Neural cell (in vitro differentiated cells): ENCODE measurements around the gene MRC2. TPM values are rescaled to one million over a fixed set of nuclear protein-coding genes. Genes with fewer than 3 reads are reported as not detected.

Source experiments
- H2AFZ ChIP-seq: fragments of 200-600, 300-800 bp; sonication (generic), shearing (Covaris generic); 2 replicates; pipeline ENCODE4 v1.6.0; 2014; ENCODE audit warnings: low read depth, mild to moderate bottlenecking, antibody characterized with exemption, low read length, moderate library complexity
- H3F3A ChIP-seq: fragments of 200-600 bp; shearing (Covaris generic); 2 replicates; pipeline ENCODE4 v1.6.1; 2016; ENCODE audit warnings: mild to moderate bottlenecking, moderate library complexity, mixed read lengths, antibody characterized with exemption, low read length; ENCODE audit not compliant: insufficient read depth, poor library complexity, severe bottlenecking
- H3K27ac ChIP-seq: fragments of 200-600, 300-800 bp; sonication (generic), shearing (Covaris generic); 2 replicates; pipeline ENCODE4 v1.5.1; 2014; ENCODE audit warnings: mild to moderate bottlenecking, low read length, moderate library complexity
- H3K27me3 ChIP-seq: fragments of 300-800, 200-600 bp; sonication (generic), shearing (Covaris generic); 2 replicates; pipeline ENCODE4 v1.6.0; 2014; ENCODE audit warnings: mild to moderate bottlenecking, low read depth, low read length, moderate library complexity; ENCODE audit not compliant: insufficient read depth
- H3K36me3 ChIP-seq: fragments of 300-800, 200-600 bp; sonication (generic), shearing (Covaris generic); 2 replicates; pipeline ENCODE4 v1.5.1; 2014; ENCODE audit warnings: mild to moderate bottlenecking, antibody characterized with exemption, low read length, moderate library complexity; ENCODE audit not compliant: insufficient read depth
- H3K4me2 ChIP-seq: fragments of 300-800, 200-600 bp; sonication (generic), shearing (Covaris generic); 2 replicates; pipeline ENCODE4 v1.6.0; 2014; ENCODE audit warnings: mild to moderate bottlenecking, low read length
- H3K4me3 ChIP-seq: fragments of 300-800, 200-600 bp; sonication (generic), shearing (Covaris generic); 2 replicates; pipeline ENCODE4 v1.5.1; 2014; ENCODE audit warnings: mild to moderate bottlenecking, low read length, moderate library complexity
- H3K79me2 ChIP-seq: fragments of 200-600 bp; shearing (Covaris generic); replicated peaks from 2 replicates; pipeline ENCODE4 v1.6.0; 2014; ENCODE audit warnings: mild to moderate bottlenecking, low read length, moderate library complexity; ENCODE audit not compliant: insufficient read depth
- H3K9ac ChIP-seq: fragments of 300-800, 200-600 bp; sonication (generic), shearing (Covaris generic); 2 replicates; pipeline ENCODE4 v1.6.1; 2016; ENCODE audit warnings: mild to moderate bottlenecking, low read length, mixed read lengths
- H3K9me2 ChIP-seq: fragments of 200-600 bp; shearing (Covaris generic); 2 replicates; pipeline ENCODE4 v1.6.1; 2016; ENCODE audit warnings: mild to moderate bottlenecking, low read length, mixed read lengths; ENCODE audit not compliant: insufficient read depth
- H3K9me3 ChIP-seq: fragments of 200-600, 300-800 bp; sonication (generic), shearing (Covaris generic); 2 replicates; pipeline ENCODE4 v1.6.1; 2016; ENCODE audit warnings: mild to moderate bottlenecking, mixed run types, low read length, moderate library complexity, mixed read lengths
- H4K20me1 ChIP-seq: fragments of 200-600 bp; shearing (Covaris generic); 2 replicates; pipeline ENCODE4 v1.6.1; 2016; ENCODE audit warnings: mild to moderate bottlenecking, mixed run types; ENCODE audit not compliant: insufficient read depth
- EP300 ChIP-seq: fragments of 450-650 bp; conservative IDR thresholded peaks from 2 replicates; pipeline ENCODE4 v1.6.1; 2014; ENCODE audit warnings: antibody characterized with exemption, mild to moderate bottlenecking, moderate library complexity; ENCODE audit not compliant: poor library complexity, severe bottlenecking
- EZH2 ChIP-seq: fragments of 200-600, 300-800 bp; shearing (Covaris generic), sonication (generic); IDR thresholded peaks from 2 replicates; pipeline ENCODE4 v1.6.1; 2014; ENCODE audit warnings: antibody characterized with exemption, low read length, borderline replicate concordance, mild to moderate bottlenecking; ENCODE audit not compliant: insufficient read depth, poor library complexity, severe bottlenecking
- MXI1 ChIP-seq: fragments of 450-650 bp; conservative IDR thresholded peaks from 2 replicates; pipeline ENCODE4 v1.6.1; 2014; ENCODE audit warnings: antibody characterized with exemption, mild to moderate bottlenecking; ENCODE audit not compliant: poor library complexity, severe bottlenecking
- POLR2AphosphoS5 ChIP-seq: IDR thresholded peaks from 2 replicates; pipeline ENCODE4 v1.6.1; 2012
- RAD21 ChIP-seq: fragments of 450-650 bp; conservative IDR thresholded peaks from 2 replicates; pipeline ENCODE4 v1.6.1; 2014; ENCODE audit warnings: antibody characterized with exemption, mild to moderate bottlenecking, moderate library complexity
- SMC3 ChIP-seq: fragments of 450-650 bp; conservative IDR thresholded peaks from 2 replicates; pipeline ENCODE4 v1.6.1; 2014; ENCODE audit warnings: antibody characterized with exemption, mild to moderate bottlenecking, moderate library complexity; ENCODE audit not compliant: poor library complexity
- TAF1 ChIP-seq: IDR thresholded peaks from 2 replicates; pipeline ENCODE4 v1.6.1; 2012; ENCODE audit warnings: low read depth
- polyA plus RNA-seq: library from polyadenylated mRNA; depleted of rRNA; stranded (reverse); fragments of >200 nt; gene quantifications from 2 replicates; pipeline ENCODE4 v1.2.3, GENCODE V29; 2014
- TF ChIP-seq, protein P1 (sequence below): fragments of 450-650 bp; IDR thresholded peaks from 2 replicates; pipeline ENCODE4 v1.5.1; 2014; ENCODE audit warnings: antibody characterized with exemption, mild to moderate bottlenecking, moderate library complexity; ENCODE audit not compliant: poor library complexity, severe bottlenecking
- TF ChIP-seq, protein P2 (sequence below): IDR thresholded peaks from 2 replicates; pipeline ENCODE4 v1.6.1; 2012; ENCODE audit warnings: borderline replicate concordance

MRC2 gene
- polyA plus RNA-seq, 1 donor from 2014 or later, result 0.36 TPM

DNA sequence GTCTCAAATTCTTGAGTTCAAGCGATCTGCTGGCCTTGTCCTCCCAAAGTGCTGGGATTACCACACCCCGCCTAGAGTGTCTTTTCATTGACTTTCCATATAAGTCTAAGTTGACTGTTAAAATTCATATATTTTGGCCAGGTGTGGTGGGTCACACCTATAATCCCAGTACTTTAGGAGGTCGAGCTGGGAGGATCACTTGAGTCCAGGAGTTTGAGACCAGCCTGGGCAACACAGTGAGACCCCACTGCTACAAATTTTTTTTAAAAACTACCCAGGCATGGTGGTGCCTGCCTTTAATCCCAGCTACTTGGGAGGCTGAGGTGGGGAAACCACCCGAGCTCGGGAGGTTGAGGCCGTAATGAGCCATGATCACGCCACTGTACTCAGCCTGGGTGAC is 21.9 kb upstream of the MRC2 start:
- H3K36me3 ChIP-seq, result peaks cover 7% of the 10 kb centered on the region
- H3K4me3 ChIP-seq, result no peak overlapping the region
- no peak overlapping the region for H3K4me2 ChIP-seq

DNA sequence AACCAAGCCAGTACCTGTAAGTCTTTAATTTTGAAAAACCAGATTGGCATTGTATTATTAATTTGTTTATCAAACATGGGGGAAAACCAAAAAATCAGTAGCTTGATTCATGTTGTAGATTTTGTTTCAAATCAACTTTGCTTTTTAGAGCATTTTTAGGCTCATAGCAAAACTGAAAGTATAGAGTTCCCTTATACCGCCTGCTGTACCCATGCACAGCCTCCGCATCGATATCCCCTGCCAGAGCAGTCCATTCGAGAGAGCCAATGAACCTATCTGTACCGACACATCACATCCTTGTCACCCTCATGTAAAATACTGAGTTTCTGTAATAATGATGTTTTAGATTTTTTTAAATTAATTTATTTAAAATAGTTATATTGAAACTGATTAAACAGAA is 16.2 kb upstream of the MRC2 start:
- Histone ChIP-seq H3K4me2 (no peak overlapping the region), H3K9me2 (no peaks in the 10 kb centered on the region), H4K20me1 (no peaks in the 10 kb centered on the region), H3K36me3 (peaks cover 4% of the 10 kb centered on the region), H3K79me2 (no peaks in the 10 kb centered on the region), H3K27me3 (no peaks in the 10 kb centered on the region), H3F3A (no peaks in the 10 kb centered on the region), H3K9me3 (no peaks in the 10 kb centered on the region), H2AFZ (no peak overlapping the region), H3K27ac (no peak overlapping the region), H3K9ac (no peak overlapping the region), H3K4me3 (no peak overlapping the region)
- TF ChIP-seq SMC3, result no peak

More for the DNA sequence above, 21.9 kb upstream of the MRC2 start:
- Histone ChIP-seq H3K9me2 (no peaks in the 10 kb centered on the region), H2AFZ (no peak overlapping the region), H3K27me3 (no peaks in the 10 kb centered on the region), H3K9ac (no peak overlapping the region), H3K9me3 (no peaks in the 10 kb centered on the region), H3F3A (no peaks in the 10 kb centered on the region), H3K27ac (no peak overlapping the region), H4K20me1 (no peaks in the 10 kb centered on the region), H3K79me2 (no peaks in the 10 kb centered on the region)
- TF ChIP-seq TAF1 (no peak), POLR2AphosphoS5 (no peak), SMC3 (no peak), EP300 (no peak), RAD21 (no peak), MXI1 (no peak), EZH2 (no peak)
- TF ChIP-seq, protein P1, sequence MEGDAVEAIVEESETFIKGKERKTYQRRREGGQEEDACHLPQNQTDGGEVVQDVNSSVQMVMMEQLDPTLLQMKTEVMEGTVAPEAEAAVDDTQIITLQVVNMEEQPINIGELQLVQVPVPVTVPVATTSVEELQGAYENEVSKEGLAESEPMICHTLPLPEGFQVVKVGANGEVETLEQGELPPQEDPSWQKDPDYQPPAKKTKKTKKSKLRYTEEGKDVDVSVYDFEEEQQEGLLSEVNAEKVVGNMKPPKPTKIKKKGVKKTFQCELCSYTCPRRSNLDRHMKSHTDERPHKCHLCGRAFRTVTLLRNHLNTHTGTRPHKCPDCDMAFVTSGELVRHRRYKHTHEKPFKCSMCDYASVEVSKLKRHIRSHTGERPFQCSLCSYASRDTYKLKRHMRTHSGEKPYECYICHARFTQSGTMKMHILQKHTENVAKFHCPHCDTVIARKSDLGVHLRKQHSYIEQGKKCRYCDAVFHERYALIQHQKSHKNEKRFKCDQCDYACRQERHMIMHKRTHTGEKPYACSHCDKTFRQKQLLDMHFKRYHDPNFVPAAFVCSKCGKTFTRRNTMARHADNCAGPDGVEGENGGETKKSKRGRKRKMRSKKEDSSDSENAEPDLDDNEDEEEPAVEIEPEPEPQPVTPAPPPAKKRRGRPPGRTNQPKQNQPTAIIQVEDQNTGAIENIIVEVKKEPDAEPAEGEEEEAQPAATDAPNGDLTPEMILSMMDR, result no peak
- TF ChIP-seq, protein P2, sequence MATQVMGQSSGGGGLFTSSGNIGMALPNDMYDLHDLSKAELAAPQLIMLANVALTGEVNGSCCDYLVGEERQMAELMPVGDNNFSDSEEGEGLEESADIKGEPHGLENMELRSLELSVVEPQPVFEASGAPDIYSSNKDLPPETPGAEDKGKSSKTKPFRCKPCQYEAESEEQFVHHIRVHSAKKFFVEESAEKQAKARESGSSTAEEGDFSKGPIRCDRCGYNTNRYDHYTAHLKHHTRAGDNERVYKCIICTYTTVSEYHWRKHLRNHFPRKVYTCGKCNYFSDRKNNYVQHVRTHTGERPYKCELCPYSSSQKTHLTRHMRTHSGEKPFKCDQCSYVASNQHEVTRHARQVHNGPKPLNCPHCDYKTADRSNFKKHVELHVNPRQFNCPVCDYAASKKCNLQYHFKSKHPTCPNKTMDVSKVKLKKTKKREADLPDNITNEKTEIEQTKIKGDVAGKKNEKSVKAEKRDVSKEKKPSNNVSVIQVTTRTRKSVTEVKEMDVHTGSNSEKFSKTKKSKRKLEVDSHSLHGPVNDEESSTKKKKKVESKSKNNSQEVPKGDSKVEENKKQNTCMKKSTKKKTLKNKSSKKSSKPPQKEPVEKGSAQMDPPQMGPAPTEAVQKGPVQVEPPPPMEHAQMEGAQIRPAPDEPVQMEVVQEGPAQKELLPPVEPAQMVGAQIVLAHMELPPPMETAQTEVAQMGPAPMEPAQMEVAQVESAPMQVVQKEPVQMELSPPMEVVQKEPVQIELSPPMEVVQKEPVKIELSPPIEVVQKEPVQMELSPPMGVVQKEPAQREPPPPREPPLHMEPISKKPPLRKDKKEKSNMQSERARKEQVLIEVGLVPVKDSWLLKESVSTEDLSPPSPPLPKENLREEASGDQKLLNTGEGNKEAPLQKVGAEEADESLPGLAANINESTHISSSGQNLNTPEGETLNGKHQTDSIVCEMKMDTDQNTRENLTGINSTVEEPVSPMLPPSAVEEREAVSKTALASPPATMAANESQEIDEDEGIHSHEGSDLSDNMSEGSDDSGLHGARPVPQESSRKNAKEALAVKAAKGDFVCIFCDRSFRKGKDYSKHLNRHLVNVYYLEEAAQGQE, result no peak

DNA sequence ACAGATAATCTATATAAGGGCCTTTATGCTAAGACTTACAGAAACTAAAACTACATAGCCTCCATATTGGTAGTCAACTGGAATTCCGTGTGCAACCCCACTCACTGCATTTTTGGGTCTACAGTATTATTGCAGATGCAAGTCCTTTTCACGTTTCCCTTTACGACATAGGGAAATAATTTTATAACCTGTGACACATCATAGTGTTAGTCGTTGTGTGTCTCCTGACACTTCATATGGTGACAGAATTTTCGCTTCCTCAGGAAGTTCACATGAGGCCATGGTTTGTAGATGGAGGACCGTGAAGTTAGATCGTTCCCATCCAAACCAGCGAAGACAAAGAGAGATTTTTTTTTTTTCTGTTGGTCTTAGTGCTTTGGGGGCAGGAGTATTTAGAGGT is 15.7 kb upstream of the MRC2 start:
- H3K36me3 ChIP-seq, result no peaks in the 10 kb centered on the region
- no peak overlapping the region for H3K27ac ChIP-seq

More for the DNA sequence above, 15.7 kb upstream of the MRC2 start:
- Histone ChIP-seq H3K9me2 (no peaks in the 10 kb centered on the region), H2AFZ (no peak overlapping the region), H3K4me2 (no peak overlapping the region), H3K4me3 (no peak overlapping the region), H3K9me3 (no peaks in the 10 kb centered on the region), H4K20me1 (no peaks in the 10 kb centered on the region), H3F3A (no peaks in the 10 kb centered on the region), H3K79me2 (no peaks in the 10 kb centered on the region), H3K27me3 (no peaks in the 10 kb centered on the region), H3K9ac (no peak overlapping the region)
- TF ChIP-seq RAD21 (no peak), EP300 (no peak), SMC3 (no peak), TAF1 (no peak), EZH2 (no peak), POLR2AphosphoS5 (no peak), MXI1 (no peak)
- TF ChIP-seq, protein P1, result no peak
- TF ChIP-seq, protein P2, result no peak
